H1 (cell line): ENCODE measurements around the gene CACNA2D3. TPM values are rescaled to one million over a fixed set of nuclear protein-coding genes. Genes with fewer than 3 reads are reported as not detected.

Experiments used
- CHD1 ChIP-seq: IDR thresholded peaks from 2 replicates; pipeline ENCODE4 v1.6.1; 2012; ENCODE audit warnings: low read depth, low read length, improper control_type of control experiment
- CHD7 ChIP-seq: fragments of 300-600 bp; sonication (generic); IDR thresholded peaks from 2 replicates; pipeline ENCODE4 v1.7.1; 2012; ENCODE audit warnings: low read length, moderate library complexity, mild to moderate bottlenecking, inconsistent platforms; ENCODE audit not compliant: insufficient replicate concordance
- CTCF ChIP-seq, 3 experiments: IDR thresholded peaks; 1 replicate in 2 of 3; 2 replicates in 1 of 3; pipeline versions ENCODE4 v1.5.1 to v1.6.1; 2011; ENCODE audit warnings: low read length in 3 of 3, mild to moderate bottlenecking in 3 of 3, inconsistent platforms in 2 of 3, low read depth in 1 of 3, moderate library complexity in 1 of 3; ENCODE audit not compliant: insufficient read depth in 1 of 3; ENCODE audit errors: control extremely low read depth in 1 of 3
- EGR1 ChIP-seq: IDR thresholded peaks from 2 replicates; pipeline ENCODE4 v1.6.1; 2011; ENCODE audit warnings: low read depth, low read length, borderline replicate concordance
- EP300 ChIP-seq, 2 experiments: IDR thresholded peaks; 1 replicate in 1 of 2; 2 replicates in 1 of 2; pipeline ENCODE4 v1.6.1; 2011 to 2012; ENCODE audit warnings: low read depth in 2 of 2, low read length in 2 of 2, mild to moderate bottlenecking in 2 of 2, borderline replicate concordance in 1 of 2, inconsistent platforms in 1 of 2, moderate library complexity in 1 of 2
- MAX ChIP-seq: IDR thresholded peaks from 2 replicates; pipeline ENCODE4 v1.6.1; 2012; ENCODE audit warnings: inconsistent platforms
- YY1 ChIP-seq: IDR thresholded peaks from 2 replicates; pipeline ENCODE4 v1.6.1; 2011; ENCODE audit warnings: low read depth, mild to moderate bottlenecking, low read length
- polyA plus RNA-seq, 7 experiments: library from polyadenylated mRNA; depleted of rRNA in 3 of 7; stranded (reverse) in 5 of 7; unstranded in 2 of 7; fragments of >200 nt in 5 of 7; fragments of 200-250 nt in 2 of 7; gene quantifications; 1 replicate in 5 of 7; 2 replicates in 1 of 7; 4 replicates in 1 of 7; pipeline versions ENCODE4 v1.2.1 to v1.2.3, GENCODE V29; 2011 to 2013; ENCODE audit warnings: missing spikeins in 2 of 7, mixed read lengths in 2 of 7
- total RNA-seq: library from RNA; stranded (reverse); fragmentation: NEBNext Ultra II Directional; extraction: Animal tissue kit (Norgen Biotek cat#: 25700); gene quantifications from 2 replicates; pipeline ENCODE4 v1.2.1, GENCODE V29; 2021

CACNA2D3 gene
- total and polyA plus RNA-seq, 2 of the 8 experiments (the other 6 are each of a cell fraction or from before 2014, with no cell fraction given), result 1.5 to 1.8 TPM

- TF ChIP-seq CHD7 (no peak), EGR1 (no peak), CTCF (IDR thresholded peaks at IDR 0.05; ENCODE audit: control extremely low read depth in 1 of 3, insufficient read depth in 1 of 3, low read depth in 1 of 3, low read length in 3 of 3) (no peak), YY1 (peak; percentile 85; the same call in 1 of the 2 replicates), EP300 (IDR thresholded peaks at IDR 0.05; ENCODE audit: borderline replicate concordance in 1 of 2, low read depth in 2 of 2, low read length in 2 of 2) (no peak), CHD1 (no peak), MAX (no peak)
Observed at GRCh38 chr3:54344601-54345231, 222.4 kb downstream of the CACNA2D3 start (continued).
